ENCODE measurements around the gene C2CD2L. TPM values are rescaled to one million over a fixed set of nuclear protein-coding genes. Genes with fewer than 3 reads are reported as not detected.
A peak's percentile ranks its signal among the peaks of the same experiment; 100 is the strongest.

The C2CD2L gene
- total and polyA plus RNA-seq, 4 donors, result 6.6 to 10.3 (median 9.8) TPM

DNA sequence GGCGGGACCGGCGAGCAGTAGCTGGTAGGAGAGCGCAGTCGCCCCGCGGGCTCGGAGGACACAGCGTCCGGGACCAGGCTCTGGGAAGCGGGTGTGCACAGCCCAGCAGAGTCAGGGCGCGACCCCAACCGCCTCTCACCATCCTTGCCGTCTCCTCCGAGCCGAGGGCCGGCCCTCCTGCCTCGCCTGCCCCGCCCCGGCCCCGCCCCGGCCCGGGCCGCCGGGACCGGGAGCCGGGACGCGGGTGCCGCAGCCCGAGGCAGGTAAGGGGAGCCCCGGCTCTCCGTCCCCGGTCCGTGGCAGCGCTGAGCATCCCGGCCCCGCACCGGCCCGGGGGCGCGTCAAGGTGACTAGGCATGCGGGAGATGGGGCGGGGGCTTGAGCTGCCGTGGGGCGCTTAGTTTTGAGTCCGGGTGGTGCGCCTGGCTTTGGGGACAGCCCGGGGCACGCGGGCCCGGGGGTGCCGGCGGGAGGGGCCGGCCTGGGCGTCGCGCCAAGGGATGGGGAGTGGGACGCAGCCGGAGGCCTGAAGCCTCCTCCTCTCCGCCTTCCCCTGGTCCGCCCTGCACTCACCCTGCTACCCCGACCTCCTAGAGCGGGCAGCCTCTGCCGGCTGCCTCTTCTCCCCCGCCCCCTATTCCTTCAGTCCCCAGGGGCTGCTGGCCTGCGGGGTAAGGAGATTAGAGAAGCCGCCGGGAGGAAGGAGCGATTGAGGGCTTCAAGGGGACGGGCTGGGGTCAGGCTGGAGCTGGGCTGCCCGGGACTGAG lies 42.1 kb downstream of the C2CD2L start, which contains the start of gene ABCG4:
ABCG4 (plus strand) TSS at position 35 of the 768 bp plus-strand sequence. CDS start 914 bp downstream, outside the sequence.
- intact Hi-C loops (cut with DNase I), result loop anchor here (5.0 to 10.0 kb wide), 3 partner anchors 46 to 186 kb away; partner anchors contain the start of gene RNF26 (in 1 of the 2)
- ATAC-seq (ENCODE audit: low FRiP score) (peak; percentile 31), DNase-seq (peak in 1 of 2 donors; percentile 82)
- Histone ChIP-seq H3K4me3 (ENCODE audit: low read length in 2 of 2) (peak within 1 kb of the TSS; percentile 44 to 57), H3K27me3 (ENCODE audit: control insufficient read depth in 1 of 2, insufficient read depth in 2 of 2, low read length in 1 of 2) (no peaks in the 10 kb centered on the region), H3K27ac (ENCODE audit: low read depth in 1 of 2, low read length in 2 of 2) (no peak within 1 kb of the TSS), H3K4me1 (ENCODE audit: control insufficient read depth in 1 of 2, insufficient read depth in 2 of 2, low read length in 2 of 2) (no peaks in the 10 kb centered on the region), H3K36me3 (ENCODE audit: control insufficient read depth in 1 of 2, insufficient read depth in 2 of 2, low read length in 1 of 2) (no peaks in the 10 kb centered on the region), H3K9me3 (ENCODE audit: control insufficient read depth, low read length) (no peaks in the 10 kb centered on the region)
- WGBS, 2 donors, result 1% methylated on average over 39 to 73 of the region's 73 CpGs

DNA sequence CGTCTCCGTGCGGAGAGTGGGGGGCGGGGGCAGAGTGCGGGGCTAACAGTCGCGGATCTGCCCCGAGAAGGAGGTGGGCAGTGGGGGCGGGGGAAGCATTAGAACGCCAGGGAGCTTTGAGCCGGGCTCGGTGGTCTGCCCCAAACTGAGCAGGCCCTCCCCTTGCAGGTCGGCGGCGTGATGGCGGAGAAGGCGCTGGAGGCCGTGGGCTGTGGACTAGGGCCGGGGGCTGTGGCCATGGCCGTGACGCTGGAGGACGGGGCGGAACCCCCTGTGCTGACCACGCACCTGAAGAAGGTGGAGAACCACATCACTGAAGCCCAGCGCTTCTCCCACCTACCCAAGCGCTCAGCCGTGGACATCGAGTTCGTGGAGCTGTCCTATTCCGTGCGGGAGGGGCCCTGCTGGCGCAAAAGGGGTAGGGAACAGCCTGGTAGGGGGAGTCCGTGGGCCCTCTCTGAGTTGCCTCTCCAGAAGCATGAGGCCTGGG lies 42.7 kb downstream of the C2CD2L start:
- intact Hi-C loops (cut with DNase I), result loop anchor here (5.0 to 10.0 kb wide), 3 partner anchors 45 to 185 kb away; partner anchors contain the start of gene RNF26 (in 1 of the 2)
- DNase-seq (no peak), ATAC-seq (ENCODE audit: low FRiP score) (peak; percentile 22)
- no peak overlapping the region for H3K4me3 ChIP-seq (ENCODE audit: low read length in 2 of 2)
- H3K9me3 ChIP-seq (ENCODE audit: control insufficient read depth, low read length), result no peaks in the 10 kb centered on the region
- WGBS, 2 donors, result 41 to 43% methylated on average over 32 to 33 of the region's 33 CpGs
- H3K27me3 ChIP-seq (ENCODE audit: control insufficient read depth in 1 of 2, insufficient read depth in 2 of 2, low read length in 1 of 2), result no peaks in the 10 kb centered on the region
- no peak overlapping the region for H3K27ac ChIP-seq (ENCODE audit: low read depth in 1 of 2, low read length in 2 of 2)
- no peaks in the 10 kb centered on the region for H3K4me1 ChIP-seq (ENCODE audit: control insufficient read depth in 1 of 2, insufficient read depth in 2 of 2, low read length in 2 of 2)
- H3K36me3 ChIP-seq (ENCODE audit: control insufficient read depth in 1 of 2, insufficient read depth in 2 of 2, low read length in 1 of 2), result no peaks in the 10 kb centered on the region

DNA sequence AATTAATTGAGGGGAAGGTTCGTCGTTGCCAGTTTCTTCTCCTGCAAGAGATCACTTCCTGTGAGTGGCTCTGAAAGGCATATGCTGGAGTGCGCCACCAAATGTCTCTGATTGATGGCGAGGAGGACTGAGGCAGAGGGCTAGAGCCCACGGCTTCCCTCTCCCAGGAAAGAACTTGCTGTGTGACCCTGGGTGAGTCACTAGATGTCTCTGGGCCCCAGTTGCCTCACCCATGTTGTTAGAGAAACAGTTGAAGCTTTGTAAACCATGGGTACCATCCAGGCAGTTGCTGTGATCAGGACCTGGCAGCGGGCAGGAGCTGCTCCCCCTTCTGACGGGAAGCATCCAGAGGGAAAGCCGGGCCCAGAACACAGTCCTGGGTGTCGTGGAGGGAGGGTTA lies 44.9 kb downstream of the C2CD2L start:
- Histone ChIP-seq H3K27ac (ENCODE audit: low read depth in 1 of 2, low read length in 2 of 2) (no peak overlapping the region), H3K4me3 (ENCODE audit: low read length in 2 of 2) (no peak overlapping the region), H3K4me1 (ENCODE audit: control insufficient read depth in 1 of 2, insufficient read depth in 2 of 2, low read length in 2 of 2) (no peaks in the 10 kb centered on the region), H3K36me3 (ENCODE audit: control insufficient read depth in 1 of 2, insufficient read depth in 2 of 2, low read length in 1 of 2) (no peaks in the 10 kb centered on the region), H3K9me3 (ENCODE audit: control insufficient read depth, low read length) (no peaks in the 10 kb centered on the region), H3K27me3 (ENCODE audit: control insufficient read depth in 1 of 2, insufficient read depth in 2 of 2, low read length in 1 of 2) (no peaks in the 10 kb centered on the region)
- intact Hi-C loops (cut with DNase I), result no loop called here
- DNase-seq (no peak), ATAC-seq (ENCODE audit: low FRiP score) (no peak)
- WGBS, 2 donors, result 89 to 91% methylated on average over 9 of the region's 9 CpGs

DNA sequence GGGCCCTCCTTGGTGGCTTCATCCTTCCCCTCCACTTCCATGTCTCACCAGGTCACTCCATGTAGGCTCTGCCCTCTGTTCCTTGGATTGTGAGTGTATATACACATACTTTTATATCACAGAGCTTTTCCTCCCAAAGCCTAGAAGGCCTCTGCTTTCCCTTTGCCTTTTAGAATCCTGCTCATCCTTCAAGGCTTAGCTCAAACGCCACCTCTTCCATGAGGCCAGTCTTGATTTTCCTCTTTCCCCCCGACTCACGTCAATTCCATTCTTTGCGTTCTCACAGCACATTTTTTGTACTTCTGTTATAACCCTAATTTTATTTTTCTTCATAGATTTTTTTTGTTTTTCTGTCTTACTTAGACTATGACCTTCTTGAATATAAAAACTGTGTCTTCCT lies 45.5 kb downstream of the C2CD2L start:
- intact Hi-C loops (cut with DNase I), result no loop called here
- DNase-seq, result no peak
- 88 to 90% methylated on average over 4 of the region's 4 CpGs for WGBS, 2 donors

DNA sequence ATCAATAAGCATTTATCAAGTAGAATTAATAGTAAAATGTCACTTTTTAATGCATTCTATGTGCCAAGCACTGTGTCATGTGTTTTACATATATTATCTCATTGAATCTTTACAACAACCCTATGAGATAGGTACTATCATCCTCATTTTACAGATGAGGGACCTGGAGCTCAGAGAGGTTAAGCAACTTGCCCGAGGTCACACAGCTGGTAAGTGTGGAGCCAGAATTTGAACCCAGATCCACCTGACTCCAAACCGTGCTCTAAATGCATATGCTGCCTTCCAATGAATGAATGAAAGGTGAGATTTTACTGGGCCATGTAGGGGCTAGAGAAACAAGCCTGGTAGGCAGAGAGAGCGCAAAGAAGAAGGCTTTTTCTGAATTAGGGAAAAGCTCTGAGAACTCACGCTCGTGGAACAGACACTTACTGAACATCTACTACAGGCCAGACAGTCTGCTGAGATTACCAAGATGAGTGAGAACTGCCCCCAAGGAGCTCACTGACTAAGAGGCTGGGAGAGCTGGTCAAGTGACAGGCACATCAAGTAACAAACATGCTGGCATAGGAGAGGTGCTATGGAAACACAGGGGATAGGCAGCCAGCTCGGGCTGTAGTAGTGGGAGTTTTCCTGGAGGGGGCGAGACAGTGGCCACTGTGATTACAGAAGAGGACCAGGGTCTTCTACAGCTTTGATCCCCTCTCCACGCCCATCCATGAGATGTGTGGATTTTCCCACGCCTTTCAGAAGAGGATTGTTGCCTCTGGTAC lies 46.1 kb downstream of the C2CD2L start:
- no peak for ATAC-seq (ENCODE audit: low FRiP score)
- intact Hi-C loops (cut with DNase I), result no loop called here
- no peaks in the 10 kb centered on the region for H3K4me1 ChIP-seq (ENCODE audit: control insufficient read depth in 1 of 2, insufficient read depth in 2 of 2, low read length in 2 of 2)
- H3K27me3 ChIP-seq (ENCODE audit: control insufficient read depth in 1 of 2, insufficient read depth in 2 of 2, low read length in 1 of 2), result no peaks in the 10 kb centered on the region
- DNase-seq, result no peak
- no peaks in the 10 kb centered on the region for H3K36me3 ChIP-seq (ENCODE audit: control insufficient read depth in 1 of 2, insufficient read depth in 2 of 2, low read length in 1 of 2)
- H3K27ac ChIP-seq (ENCODE audit: low read depth in 1 of 2, low read length in 2 of 2), result no peak overlapping the region
- H3K4me3 ChIP-seq (ENCODE audit: low read length in 2 of 2), result no peak overlapping the region
- WGBS, 2 donors, result 87 to 93% methylated on average over 9 of the region's 9 CpGs
- H3K9me3 ChIP-seq (ENCODE audit: control insufficient read depth, low read length), result no peaks in the 10 kb centered on the region

More for the DNA sequence above, 45.5 kb downstream of the C2CD2L start:
- Histone ChIP-seq H3K9me3 (ENCODE audit: control insufficient read depth, low read length) (no peaks in the 10 kb centered on the region), H3K27ac (ENCODE audit: low read depth in 1 of 2, low read length in 2 of 2) (no peak overlapping the region), H3K4me1 (ENCODE audit: control insufficient read depth in 1 of 2, insufficient read depth in 2 of 2, low read length in 2 of 2) (no peaks in the 10 kb centered on the region), H3K27me3 (ENCODE audit: control insufficient read depth in 1 of 2, insufficient read depth in 2 of 2, low read length in 1 of 2) (no peaks in the 10 kb centered on the region), H3K36me3 (ENCODE audit: control insufficient read depth in 1 of 2, insufficient read depth in 2 of 2, low read length in 1 of 2) (no peaks in the 10 kb centered on the region), H3K4me3 (ENCODE audit: low read length in 2 of 2) (no peak overlapping the region)
- ATAC-seq (ENCODE audit: low FRiP score), result no peak

DNA sequence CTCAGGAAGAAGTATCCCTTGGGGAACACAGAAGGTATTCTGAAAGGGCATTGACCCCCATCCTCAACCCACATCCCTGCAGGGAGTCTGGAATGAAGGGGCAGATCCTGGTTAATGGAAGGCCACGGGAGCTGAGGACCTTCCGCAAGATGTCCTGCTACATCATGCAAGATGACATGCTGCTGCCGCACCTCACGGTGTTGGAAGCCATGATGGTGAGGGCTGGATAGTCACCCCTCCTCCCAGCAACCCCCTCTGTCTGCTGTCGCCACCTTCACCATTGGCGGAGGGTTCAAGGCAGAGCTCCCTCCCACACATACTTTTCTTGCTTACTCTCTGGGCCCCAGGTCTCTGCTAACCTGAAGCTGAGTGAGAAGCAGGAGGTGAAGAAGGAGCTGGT lies 47.0 kb downstream of the C2CD2L start:
- WGBS, 2 donors, result 93 to 96% methylated on average over 6 of the region's 6 CpGs
- no peaks in the 10 kb centered on the region for H3K4me1 ChIP-seq (ENCODE audit: control insufficient read depth in 1 of 2, insufficient read depth in 2 of 2, low read length in 2 of 2)

DNA sequence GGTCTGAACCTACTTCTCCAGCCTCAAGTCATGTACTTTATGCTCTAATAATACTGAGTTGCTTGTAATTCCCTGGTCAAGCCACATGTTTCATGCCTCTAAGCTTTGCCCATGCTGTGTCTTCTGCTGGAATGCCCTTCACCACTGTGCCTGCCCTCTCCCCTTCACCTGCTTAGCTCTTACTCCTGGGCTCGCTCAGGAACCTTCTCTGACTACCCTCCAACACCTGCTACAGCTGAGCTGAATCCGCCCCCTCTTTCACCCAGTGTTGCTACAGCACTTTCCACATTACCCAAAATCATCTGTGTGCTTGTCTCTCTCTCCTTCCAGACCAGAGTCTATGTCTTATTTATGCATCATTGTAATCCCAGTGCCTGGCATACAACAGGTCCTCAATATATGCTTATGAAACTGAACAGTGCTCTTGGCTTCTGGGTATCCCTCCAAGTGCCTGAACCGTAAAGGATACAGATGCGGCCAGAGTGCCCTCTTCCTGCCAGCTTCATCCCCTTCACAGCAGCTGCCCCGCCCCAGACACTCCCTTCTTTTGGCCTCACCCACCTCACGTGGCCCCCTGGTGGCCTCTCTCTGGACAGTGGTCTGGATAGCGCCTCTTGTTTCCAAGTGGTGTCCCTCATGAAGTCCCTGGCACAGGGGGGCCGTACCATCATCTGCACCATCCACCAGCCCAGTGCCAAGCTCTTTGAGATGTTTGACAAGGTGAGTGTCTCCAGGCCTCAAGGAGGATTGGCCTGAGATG lies 48.8 kb downstream of the C2CD2L start:
- Histone ChIP-seq H3K27ac (ENCODE audit: low read depth in 1 of 2, low read length in 2 of 2) (no peak overlapping the region), H3K9me3 (ENCODE audit: control insufficient read depth, low read length) (no peaks in the 10 kb centered on the region), H3K36me3 (ENCODE audit: control insufficient read depth in 1 of 2, insufficient read depth in 2 of 2, low read length in 1 of 2) (no peaks in the 10 kb centered on the region), H3K27me3 (ENCODE audit: control insufficient read depth in 1 of 2, insufficient read depth in 2 of 2, low read length in 1 of 2) (no peaks in the 10 kb centered on the region), H3K4me3 (ENCODE audit: low read length in 2 of 2) (no peak overlapping the region), H3K4me1 (ENCODE audit: control insufficient read depth in 1 of 2, insufficient read depth in 2 of 2, low read length in 2 of 2) (no peaks in the 10 kb centered on the region)
- DNase-seq (no peak), ATAC-seq (ENCODE audit: low FRiP score) (no peak)
- 67 to 68% methylated on average over 8 of the region's 8 CpGs for WGBS, 2 donors
- intact Hi-C loops (cut with DNase I), result no loop called here

More for the DNA sequence above, 47.0 kb downstream of the C2CD2L start:
- no peaks in the 10 kb centered on the region for H3K36me3 ChIP-seq (ENCODE audit: control insufficient read depth in 1 of 2, insufficient read depth in 2 of 2, low read length in 1 of 2)
- H3K27me3 ChIP-seq (ENCODE audit: control insufficient read depth in 1 of 2, insufficient read depth in 2 of 2, low read length in 1 of 2), result no peaks in the 10 kb centered on the region
- no peak overlapping the region for H3K4me3 ChIP-seq (ENCODE audit: low read length in 2 of 2)
- no peak overlapping the region for H3K27ac ChIP-seq (ENCODE audit: low read depth in 1 of 2, low read length in 2 of 2)
- intact Hi-C loops (cut with DNase I), result no loop called here
- no peaks in the 10 kb centered on the region for H3K9me3 ChIP-seq (ENCODE audit: control insufficient read depth, low read length)
- no peak for ATAC-seq (ENCODE audit: low FRiP score)
- DNase-seq, result no peak

DNA sequence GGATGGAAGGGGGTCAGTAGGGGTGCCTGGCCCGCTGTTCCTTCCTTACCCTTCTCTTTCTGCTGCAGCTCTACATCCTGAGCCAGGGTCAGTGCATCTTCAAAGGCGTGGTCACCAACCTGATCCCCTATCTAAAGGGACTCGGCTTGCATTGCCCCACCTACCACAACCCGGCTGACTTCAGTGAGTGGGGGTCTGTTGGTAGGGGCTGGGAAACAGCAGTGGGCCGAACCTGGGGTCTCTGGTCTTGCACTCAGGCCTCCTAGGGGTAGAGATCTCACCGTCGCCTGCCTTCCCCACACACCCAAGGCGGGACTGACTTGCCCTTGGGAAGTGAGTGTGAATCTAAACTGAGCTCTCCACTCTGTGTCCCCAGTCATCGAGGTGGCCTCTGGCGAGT lies 49.4 kb downstream of the C2CD2L start:
- H3K4me3 ChIP-seq (ENCODE audit: low read length in 2 of 2), result no peak overlapping the region
- H3K27ac ChIP-seq (ENCODE audit: low read depth in 1 of 2, low read length in 2 of 2), result no peak overlapping the region
- ATAC-seq (ENCODE audit: low FRiP score) (no peak), DNase-seq (no peak)
- H3K27me3 ChIP-seq (ENCODE audit: control insufficient read depth in 1 of 2, insufficient read depth in 2 of 2, low read length in 1 of 2), result no peaks in the 10 kb centered on the region
- H3K4me1 ChIP-seq (ENCODE audit: control insufficient read depth in 1 of 2, insufficient read depth in 2 of 2, low read length in 2 of 2), result no peaks in the 10 kb centered on the region
- WGBS, 2 donors, result 91 to 92% methylated on average over 10 of the region's 10 CpGs
- no peaks in the 10 kb centered on the region for H3K9me3 ChIP-seq (ENCODE audit: control insufficient read depth, low read length)
- intact Hi-C loops (cut with DNase I), result no loop called here
- H3K36me3 ChIP-seq (ENCODE audit: control insufficient read depth in 1 of 2, insufficient read depth in 2 of 2, low read length in 1 of 2), result no peaks in the 10 kb centered on the region
